Measurements from ENCODE around the gene MYO1C.
"Not testable (repeated sequence)": the region's sequence is repeated elsewhere in the genome, so short reads cannot be mapped to it uniquely, and the experiment has no call there.

The MYO1C gene

DNA sequence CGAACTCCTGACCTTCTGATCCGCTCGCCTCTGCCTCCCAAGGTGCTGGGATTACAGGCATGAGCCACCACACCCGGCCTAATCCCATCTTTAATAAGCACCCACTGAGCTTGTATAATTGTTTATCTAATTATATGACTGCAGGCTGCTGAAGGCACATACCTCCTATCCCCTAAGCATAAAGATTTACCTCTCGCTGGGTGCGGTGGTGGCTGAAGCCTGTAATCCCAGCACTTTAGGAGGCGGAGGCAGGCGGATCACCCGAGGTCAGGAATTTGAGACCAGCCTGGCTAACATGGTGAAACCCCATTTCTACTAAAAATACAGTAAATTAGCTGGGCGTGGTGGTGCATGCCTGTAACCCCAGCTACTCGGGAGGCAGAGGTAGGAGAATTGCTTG lies 72.3 kb downstream of the MYO1C start:
- DNase-seq, result no peak

DNA sequence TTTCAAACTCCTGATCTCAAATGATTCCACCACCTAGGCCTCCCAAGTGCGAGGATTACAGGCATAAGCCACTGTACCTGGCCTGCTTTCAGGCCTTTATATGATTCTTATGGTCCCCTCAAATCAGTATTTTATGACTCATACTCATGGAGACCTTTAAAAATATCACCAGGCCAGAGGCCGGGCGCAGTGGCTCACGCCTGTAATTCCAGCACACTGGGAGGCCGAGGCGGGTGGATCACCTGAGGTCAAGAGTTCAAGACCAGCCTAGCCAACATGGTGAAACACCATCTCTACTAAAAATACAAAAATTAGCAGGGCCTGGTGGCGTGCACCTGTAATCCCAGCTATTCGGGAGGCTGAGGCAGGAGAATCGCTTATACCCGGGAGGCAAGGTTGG lies 74.0 kb downstream of the MYO1C start:
- DNase-seq, result not testable (repeated sequence)

DNA sequence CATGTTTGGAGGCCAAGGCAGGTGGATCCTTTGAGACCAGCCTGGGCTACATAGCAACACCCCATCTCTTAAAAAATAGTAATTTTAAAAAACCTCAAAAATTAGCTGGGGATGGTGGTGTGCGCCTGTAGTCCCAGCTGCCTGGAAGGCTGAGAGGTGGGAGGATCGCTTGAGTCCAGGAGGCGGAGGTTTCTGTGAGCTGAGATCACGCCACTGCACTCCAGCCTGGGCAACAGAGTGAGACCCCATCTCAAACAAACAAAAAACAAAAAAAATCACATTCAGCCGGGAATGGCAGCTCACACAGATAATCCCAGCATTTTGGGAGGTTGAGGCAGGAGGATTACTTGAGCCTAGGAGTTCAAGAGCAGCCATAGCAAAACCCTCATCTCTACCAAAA lies 76.1 kb downstream of the MYO1C start:
- DNase-seq, result no peak

DNA sequence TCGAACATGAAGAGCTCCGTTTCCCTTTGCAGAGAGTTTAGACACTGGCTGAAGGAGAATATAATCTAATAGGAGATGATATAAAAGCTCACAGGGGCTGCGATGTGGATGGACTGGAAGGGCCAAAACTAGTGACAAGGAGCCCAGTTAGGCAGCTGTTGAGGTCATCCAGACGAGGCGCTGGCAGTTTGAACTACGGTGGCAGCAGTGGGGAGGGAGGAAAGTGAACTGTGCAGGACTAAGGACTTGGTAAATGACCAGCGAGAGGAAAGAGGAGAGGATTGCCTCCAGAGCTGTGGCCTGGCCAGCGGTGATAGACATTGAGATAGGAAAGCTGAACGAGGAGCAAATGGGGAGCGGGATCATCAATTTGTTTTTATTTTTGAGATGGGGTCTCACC lies 77.9 kb downstream of the MYO1C start:
- no peak for DNase-seq
